OCI-LY7 (cell line): ENCODE results near the gene PYDC1. TPM values are rescaled to one million over a fixed set of nuclear protein-coding genes. Genes with fewer than 3 reads are reported as not detected.
A peak's percentile ranks its signal among the peaks of the same experiment; 100 is the strongest.

Experiments used
- BruUV-seq: library from RNA; stranded (reverse); fragments of 400-500 nt; replicated peaks from 2 replicates; lab custom pipeline; 2021; lab: Mats Ljungman, UMichigan
- CTCF ChIA-PET: fragments of 300-600 bp; sonication (Branson Sonifier 250); formaldehyde crosslinking; loops from one replicate; lab custom pipeline; 2022; ENCODE audit warnings: antibody characterized with exemption; ENCODE audit not compliant: unreplicated experiment; lab: Charles Lee
- POLR2A ChIA-PET: fragments of 300-600 bp; sonication (Branson Sonifier 250); formaldehyde crosslinking; loops from one replicate; lab custom pipeline; 2022; ENCODE audit warnings: antibody characterized with exemption; lab: Charles Lee
- DNase-seq: peaks from one replicate; pipeline ENCODE4 v3.0.0-alpha.2; 2015; ENCODE audit warnings: low spot score
- H2AFZ ChIP-seq: fragments of 200-600 bp; sonication (generic), shearing (Covaris generic); 2 replicates; pipeline ENCODE4 v1.6.1; 2014; ENCODE audit warnings: mild to moderate bottlenecking, antibody characterized with exemption, low read length, moderate library complexity
- H3K27ac ChIP-seq: fragments of 200-600 bp; sonication (generic); 2 replicates; pipeline ENCODE4 v1.5.1; 2014; ENCODE audit warnings: mixed run types, low read depth, mild to moderate bottlenecking, moderate library complexity, low read length, inconsistent platforms; ENCODE audit not compliant: poor library complexity, severe bottlenecking
- H3K36me3 ChIP-seq: fragments of 200-600 bp; sonication (generic); 2 replicates; pipeline ENCODE4 v1.6.1; 2014; ENCODE audit warnings: mild to moderate bottlenecking, antibody characterized with exemption, low read length, moderate library complexity, mixed read lengths; ENCODE audit not compliant: insufficient read depth
- H3K4me1 ChIP-seq: fragments of 200-600 bp; sonication (generic); 2 replicates; pipeline ENCODE4 v1.5.1; 2014; ENCODE audit warnings: mild to moderate bottlenecking, low read length; ENCODE audit not compliant: insufficient read depth, poor library complexity, severe bottlenecking
- H3K4me2 ChIP-seq: fragments of 200-600 bp; sonication (generic); 2 replicates; pipeline ENCODE4 v1.6.1; 2014; ENCODE audit warnings: mild to moderate bottlenecking, low read length
- H3K4me3 ChIP-seq: fragments of 200-600 bp; sonication (generic); 2 replicates; pipeline ENCODE4 v1.5.1; 2014; ENCODE audit warnings: mild to moderate bottlenecking, low read depth, low read length; ENCODE audit not compliant: poor library complexity, severe bottlenecking
- H3K79me2 ChIP-seq: fragments of 200-600 bp; sonication (generic); 2 replicates; pipeline ENCODE4 v1.6.1; 2016; ENCODE audit warnings: low read depth, mild to moderate bottlenecking, low read length, moderate library complexity, mixed read lengths; ENCODE audit not compliant: insufficient read depth
- H3K9me2 ChIP-seq: fragments of 200-600 bp; sonication (generic); 2 replicates; pipeline ENCODE4 v1.6.1; 2016; ENCODE audit warnings: mild to moderate bottlenecking, low read length, mixed read lengths; ENCODE audit not compliant: insufficient read depth
- H3K9me3 ChIP-seq: fragments of 200-600 bp; sonication (generic); 2 replicates; pipeline ENCODE4 v1.6.1; 2014; ENCODE audit warnings: mild to moderate bottlenecking, mixed run types, low read length, mixed read lengths
- H4K20me1 ChIP-seq: fragments of 200-600 bp; sonication (generic); 2 replicates; pipeline ENCODE4 v1.6.1; 2014; ENCODE audit warnings: mild to moderate bottlenecking, antibody characterized with exemption, low read length, moderate library complexity, mixed read lengths; ENCODE audit not compliant: insufficient read depth
- CTCF ChIP-seq: fragments of 200-600 bp; sonication (generic); conservative IDR thresholded peaks from 2 replicates; pipeline ENCODE4 v1.5.1; 2014; ENCODE audit warnings: mild to moderate bottlenecking, antibody characterized with exemption, low read length, moderate library complexity, mixed read lengths
- EZH2phosphoT487 ChIP-seq: fragments of 200-600 bp; sonication (generic); IDR thresholded peaks from 2 replicates; pipeline ENCODE4 v1.6.1; 2018; ENCODE audit warnings: low read depth, borderline replicate concordance, mild to moderate bottlenecking, mixed run types, antibody characterized with exemption, low read length, moderate library complexity, mixed read lengths
- intact Hi-C: fragments of 100-400 bp; cut with micrococcal nuclease; formaldehyde crosslinking; loops from one replicate; pipeline ENCODE4 v1.10.0; 2022; ENCODE audit not compliant: unreplicated experiment
- total RNA-seq, 2 experiments: library from RNA; depleted of rRNA in 1 of 2; stranded (reverse); fragments of >200 nt in 1 of 2; shearing (Covaris generic) in 1 of 2; gene quantifications; 2 replicates each; pipeline ENCODE4 v1.2.3, GENCODE V29; 2014 to 2022

PYDC1 gene
- total RNA-seq, 2 experiments from 2014 or later = not detected

- ChIA-PET POLR2A (interaction anchor here (2.0 kb wide), 1 partner anchor 65 kb away, joined by 4 read pairs; the partner anchor contains the start of gene KAT8), CTCF (no interaction called here)
- TF ChIP-seq EZH2phosphoT487 (no peak), CTCF (no peak)
- peaks cover 85% of the 10 kb centered on the region for H3K79me2 ChIP-seq
- H3K36me3 ChIP-seq = peaks cover 74% of the 10 kb centered on the region
- no peak for DNase-seq
- peaks cover 57% of the 10 kb centered on the region for H4K20me1 ChIP-seq
- H3K27ac ChIP-seq = no peak overlapping the region
- intact Hi-C loops = no loop called here
- H3K4me1 ChIP-seq = peaks cover 34% of the 10 kb centered on the region
- peak overlapping the region; percentile 80 for H3K4me2 ChIP-seq
- no peaks in the 10 kb centered on the region for H3K9me3 ChIP-seq
- no TSS peak for BruUV-seq
- H3K9me2 ChIP-seq = no peaks in the 10 kb centered on the region
- H3K4me3 ChIP-seq = peak overlapping the region; percentile 90
- H2AFZ ChIP-seq = no peak overlapping the region
These were observed 34.5 kb downstream of the PYDC1 start for GRCh38 chr16:31182391-31182790.

GRCh38 chr16:31181102-31181830, 35.7 kb downstream of the PYDC1 start:
- Histone ChIP-seq H3K9me2 (no peaks in the 10 kb centered on the region), H2AFZ (no peak overlapping the region), H3K4me2 (peak overlapping the region; percentile 80), H3K36me3 (peaks cover 62% of the 10 kb centered on the region), H3K4me1 (peaks cover 44% of the 10 kb centered on the region), H3K9me3 (no peaks in the 10 kb centered on the region), H3K79me2 (peaks cover 74% of the 10 kb centered on the region), H3K27ac (peak overlapping the region; percentile 81), H3K4me3 (peak overlapping the region; percentile 90), H4K20me1 (peaks cover 48% of the 10 kb centered on the region)
- CTCF ChIA-PET = no interaction called here
- TSS peak; percentile 64 for BruUV-seq
- DNase-seq = peak; percentile 48
- intact Hi-C loops = no loop called here
- TF ChIP-seq EZH2phosphoT487 (no peak), CTCF (no peak)
- POLR2A ChIA-PET = interaction anchor here (0.9 to 1.5 kb wide), 3 partner anchors 21 to 112 kb away, joined by 3 to 10 read pairs (median 4); partner anchors contain the start of gene PYCARD
